OCI-LY7 (cell line): ENCODE data around the gene TTC28. TPM values are rescaled to one million over a fixed set of nuclear protein-coding genes. Genes with fewer than 3 reads are reported as not detected.

Experiments
- BruUV-seq: library from RNA; stranded (reverse); fragments of 400-500 nt; replicated peaks from 2 replicates; lab custom pipeline; 2021; lab: Mats Ljungman, UMichigan
- CTCF ChIA-PET: fragments of 300-600 bp; sonication (Branson Sonifier 250); formaldehyde crosslinking; loops from one replicate; lab custom pipeline; 2022; ENCODE audit warnings: antibody characterized with exemption; ENCODE audit not compliant: unreplicated experiment; lab: Charles Lee
- POLR2A ChIA-PET: fragments of 300-600 bp; sonication (Branson Sonifier 250); formaldehyde crosslinking; loops from one replicate; lab custom pipeline; 2022; ENCODE audit warnings: antibody characterized with exemption; lab: Charles Lee
- DNase-seq: peaks from one replicate; pipeline ENCODE4 v3.0.0-alpha.2; 2015; ENCODE audit warnings: low spot score
- H2AFZ ChIP-seq: fragments of 200-600 bp; sonication (generic), shearing (Covaris generic); 2 replicates; pipeline ENCODE4 v1.6.1; 2014; ENCODE audit warnings: mild to moderate bottlenecking, antibody characterized with exemption, low read length, moderate library complexity
- H3K27ac ChIP-seq: fragments of 200-600 bp; sonication (generic); 2 replicates; pipeline ENCODE4 v1.5.1; 2014; ENCODE audit warnings: mixed run types, low read depth, mild to moderate bottlenecking, moderate library complexity, low read length, inconsistent platforms; ENCODE audit not compliant: poor library complexity, severe bottlenecking
- H3K36me3 ChIP-seq: fragments of 200-600 bp; sonication (generic); 2 replicates; pipeline ENCODE4 v1.6.1; 2014; ENCODE audit warnings: mild to moderate bottlenecking, antibody characterized with exemption, low read length, moderate library complexity, mixed read lengths; ENCODE audit not compliant: insufficient read depth
- H3K4me1 ChIP-seq: fragments of 200-600 bp; sonication (generic); 2 replicates; pipeline ENCODE4 v1.5.1; 2014; ENCODE audit warnings: mild to moderate bottlenecking, low read length; ENCODE audit not compliant: insufficient read depth, poor library complexity, severe bottlenecking
- H3K4me2 ChIP-seq: fragments of 200-600 bp; sonication (generic); 2 replicates; pipeline ENCODE4 v1.6.1; 2014; ENCODE audit warnings: mild to moderate bottlenecking, low read length
- H3K4me3 ChIP-seq: fragments of 200-600 bp; sonication (generic); 2 replicates; pipeline ENCODE4 v1.5.1; 2014; ENCODE audit warnings: mild to moderate bottlenecking, low read depth, low read length; ENCODE audit not compliant: poor library complexity, severe bottlenecking
- H3K79me2 ChIP-seq: fragments of 200-600 bp; sonication (generic); 2 replicates; pipeline ENCODE4 v1.6.1; 2016; ENCODE audit warnings: low read depth, mild to moderate bottlenecking, low read length, moderate library complexity, mixed read lengths; ENCODE audit not compliant: insufficient read depth
- H3K9me2 ChIP-seq: fragments of 200-600 bp; sonication (generic); 2 replicates; pipeline ENCODE4 v1.6.1; 2016; ENCODE audit warnings: mild to moderate bottlenecking, low read length, mixed read lengths; ENCODE audit not compliant: insufficient read depth
- H3K9me3 ChIP-seq: fragments of 200-600 bp; sonication (generic); 2 replicates; pipeline ENCODE4 v1.6.1; 2014; ENCODE audit warnings: mild to moderate bottlenecking, mixed run types, low read length, mixed read lengths
- H4K20me1 ChIP-seq: fragments of 200-600 bp; sonication (generic); 2 replicates; pipeline ENCODE4 v1.6.1; 2014; ENCODE audit warnings: mild to moderate bottlenecking, antibody characterized with exemption, low read length, moderate library complexity, mixed read lengths; ENCODE audit not compliant: insufficient read depth
- EZH2phosphoT487 ChIP-seq: fragments of 200-600 bp; sonication (generic); IDR thresholded peaks from 2 replicates; pipeline ENCODE4 v1.6.1; 2018; ENCODE audit warnings: low read depth, borderline replicate concordance, mild to moderate bottlenecking, mixed run types, antibody characterized with exemption, low read length, moderate library complexity, mixed read lengths
- intact Hi-C: fragments of 100-400 bp; cut with micrococcal nuclease; formaldehyde crosslinking; loops from one replicate; pipeline ENCODE4 v1.10.0; 2022; ENCODE audit not compliant: unreplicated experiment
- total RNA-seq, 2 experiments: library from RNA; depleted of rRNA in 1 of 2; stranded (reverse); fragments of >200 nt in 1 of 2; shearing (Covaris generic) in 1 of 2; gene quantifications; 2 replicates each; pipeline ENCODE4 v1.2.3, GENCODE V29; 2014 to 2022
- TF ChIP-seq, protein P1 (sequence below): fragments of 200-600 bp; sonication (generic); conservative IDR thresholded peaks from 2 replicates; pipeline ENCODE4 v1.5.1; 2014; ENCODE audit warnings: mild to moderate bottlenecking, antibody characterized with exemption, low read length, moderate library complexity, mixed read lengths

Gene TTC28
- total RNA-seq, 2 experiments from 2014 or later: under 0.01 to 0.55 TPM

- Histone ChIP-seq H3K36me3 (no peaks in the 10 kb centered on the region), H3K4me3 (no peak overlapping the region), H3K4me2 (no peak overlapping the region), H2AFZ (no peak overlapping the region), H4K20me1 (no peaks in the 10 kb centered on the region), H3K4me1 (no peaks in the 10 kb centered on the region), H3K27ac (no peak overlapping the region), H3K79me2 (no peaks in the 10 kb centered on the region), H3K9me2 (no peaks in the 10 kb centered on the region), H3K9me3 (no peaks in the 10 kb centered on the region)
- ChIA-PET CTCF (no interaction called here), POLR2A (no interaction called here)
- BruUV-seq: no TSS peak
- no peak for DNase-seq
- intact Hi-C loops: no loop called here
- no peak for TF ChIP-seq EZH2phosphoT487
- TF ChIP-seq, protein P1, sequence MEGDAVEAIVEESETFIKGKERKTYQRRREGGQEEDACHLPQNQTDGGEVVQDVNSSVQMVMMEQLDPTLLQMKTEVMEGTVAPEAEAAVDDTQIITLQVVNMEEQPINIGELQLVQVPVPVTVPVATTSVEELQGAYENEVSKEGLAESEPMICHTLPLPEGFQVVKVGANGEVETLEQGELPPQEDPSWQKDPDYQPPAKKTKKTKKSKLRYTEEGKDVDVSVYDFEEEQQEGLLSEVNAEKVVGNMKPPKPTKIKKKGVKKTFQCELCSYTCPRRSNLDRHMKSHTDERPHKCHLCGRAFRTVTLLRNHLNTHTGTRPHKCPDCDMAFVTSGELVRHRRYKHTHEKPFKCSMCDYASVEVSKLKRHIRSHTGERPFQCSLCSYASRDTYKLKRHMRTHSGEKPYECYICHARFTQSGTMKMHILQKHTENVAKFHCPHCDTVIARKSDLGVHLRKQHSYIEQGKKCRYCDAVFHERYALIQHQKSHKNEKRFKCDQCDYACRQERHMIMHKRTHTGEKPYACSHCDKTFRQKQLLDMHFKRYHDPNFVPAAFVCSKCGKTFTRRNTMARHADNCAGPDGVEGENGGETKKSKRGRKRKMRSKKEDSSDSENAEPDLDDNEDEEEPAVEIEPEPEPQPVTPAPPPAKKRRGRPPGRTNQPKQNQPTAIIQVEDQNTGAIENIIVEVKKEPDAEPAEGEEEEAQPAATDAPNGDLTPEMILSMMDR: no peak
These were observed 410.4 kb downstream of the TTC28 start for GRCh38 chr22:28269277-28269676.

- no peaks in the 10 kb centered on the region for H3K9me2 ChIP-seq
- ChIA-PET POLR2A (no interaction called here), CTCF (no interaction called here)
- BruUV-seq: no TSS peak
- H3K4me3 ChIP-seq: no peak overlapping the region
- H3K36me3 ChIP-seq: no peaks in the 10 kb centered on the region
- no peaks in the 10 kb centered on the region for H3K9me3 ChIP-seq
- H3K79me2 ChIP-seq: no peaks in the 10 kb centered on the region
- no peak for DNase-seq
- no peak overlapping the region for H3K27ac ChIP-seq
- H4K20me1 ChIP-seq: no peaks in the 10 kb centered on the region
- no peak overlapping the region for H2AFZ ChIP-seq
- intact Hi-C loops: no loop called here
- H3K4me1 ChIP-seq: no peaks in the 10 kb centered on the region
- no peak overlapping the region for H3K4me2 ChIP-seq
- TF ChIP-seq EZH2phosphoT487: no peak
- TF ChIP-seq, protein P1: no peak
These were observed 410.8 kb downstream of the TTC28 start for GRCh38 chr22:28268850-28269249.

DNA sequence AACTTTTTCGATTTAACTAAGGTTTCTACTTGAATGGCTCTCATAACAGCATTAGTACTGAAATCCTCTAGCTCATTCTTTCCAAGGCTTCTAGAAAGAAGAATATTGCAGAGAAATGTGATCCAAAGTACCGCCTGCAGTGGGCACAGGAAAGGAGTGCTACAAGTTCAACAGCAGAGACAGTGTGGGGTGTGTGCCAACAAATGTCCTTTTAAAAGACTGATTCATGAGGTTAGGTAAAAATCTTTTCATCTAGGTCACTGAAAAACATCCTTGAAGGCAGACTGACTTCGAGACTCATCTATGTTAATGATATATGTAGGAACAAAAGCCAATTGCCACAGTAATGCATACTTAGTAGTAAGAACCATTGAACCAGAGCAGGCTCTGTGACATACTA is 411.5 kb downstream of the TTC28 start:
- H3K36me3 ChIP-seq: no peaks in the 10 kb centered on the region
- no TSS peak for BruUV-seq

More for the DNA sequence above, 411.5 kb downstream of the TTC28 start:
- no peaks in the 10 kb centered on the region for H3K4me1 ChIP-seq
- H3K27ac ChIP-seq: no peak overlapping the region
- no peak overlapping the region for H2AFZ ChIP-seq
- intact Hi-C loops: no loop called here
- TF ChIP-seq, protein P1: no peak
- DNase-seq: no peak
- H4K20me1 ChIP-seq: no peaks in the 10 kb centered on the region
- H3K4me3 ChIP-seq: no peak overlapping the region
- CTCF ChIA-PET: no interaction called here
- H3K9me3 ChIP-seq: no peaks in the 10 kb centered on the region
- no peaks in the 10 kb centered on the region for H3K9me2 ChIP-seq
- no peaks in the 10 kb centered on the region for H3K79me2 ChIP-seq
- POLR2A ChIA-PET: no interaction called here
- H3K4me2 ChIP-seq: no peak overlapping the region
